Osteocyte (in vitro differentiated cells): ENCODE data around the gene RAD50. TPM values are rescaled to one million over a fixed set of nuclear protein-coding genes. Genes with fewer than 3 reads are reported as not detected.
"Not testable (repeated sequence)": the region's sequence is repeated elsewhere in the genome, so short reads cannot be mapped to it uniquely, and the experiment has no call there.

ENCODE experiments used
- DNase-seq: peaks from one replicate; pipeline ENCODE4 v3.0.0; 2021; ENCODE audit warnings: mixed read lengths; ENCODE audit not compliant: unreplicated experiment; ENCODE audit errors: extremely low spot score
- H3K27ac Mint-ChIP-seq: one replicate; pipeline ENCODE4 v1.8.0; 2021; ENCODE audit warnings: mild to moderate bottlenecking, mixed read lengths; ENCODE audit not compliant: unreplicated experiment
- H3K27me3 Mint-ChIP-seq: one replicate; pipeline ENCODE4 v1.8.0; 2021; ENCODE audit warnings: mixed read lengths; ENCODE audit not compliant: unreplicated experiment
- H3K36me3 Mint-ChIP-seq: one replicate; pipeline ENCODE4 v1.8.0; 2021; ENCODE audit warnings: mixed read lengths; ENCODE audit not compliant: unreplicated experiment
- H3K4me1 Mint-ChIP-seq: one replicate; pipeline ENCODE4 v1.8.0; 2021; ENCODE audit warnings: mixed read lengths; ENCODE audit not compliant: unreplicated experiment
- H3K4me3 Mint-ChIP-seq: one replicate; pipeline ENCODE4 v1.8.0; 2021; ENCODE audit warnings: mild to moderate bottlenecking, moderate library complexity, mixed read lengths; ENCODE audit not compliant: unreplicated experiment
- H3K9me3 Mint-ChIP-seq: one replicate; pipeline ENCODE4 v1.8.0; 2021; ENCODE audit warnings: mixed read lengths; ENCODE audit not compliant: unreplicated experiment
- CTCF ChIP-seq: fragments of 200-600 bp; sonication (generic); IDR thresholded peaks from 2 replicates; pipeline ENCODE4 v1.5.0; 2021; ENCODE audit warnings: antibody characterized with exemption, mild to moderate bottlenecking, moderate library complexity
- total RNA-seq: library from RNA; stranded (reverse); gene quantifications from 2 replicates; pipeline ENCODE4 v1.2.1, GENCODE V29; 2021

Gene RAD50
- total RNA-seq, 1 donor from 2014 or later, result 27.5 TPM

DNA sequence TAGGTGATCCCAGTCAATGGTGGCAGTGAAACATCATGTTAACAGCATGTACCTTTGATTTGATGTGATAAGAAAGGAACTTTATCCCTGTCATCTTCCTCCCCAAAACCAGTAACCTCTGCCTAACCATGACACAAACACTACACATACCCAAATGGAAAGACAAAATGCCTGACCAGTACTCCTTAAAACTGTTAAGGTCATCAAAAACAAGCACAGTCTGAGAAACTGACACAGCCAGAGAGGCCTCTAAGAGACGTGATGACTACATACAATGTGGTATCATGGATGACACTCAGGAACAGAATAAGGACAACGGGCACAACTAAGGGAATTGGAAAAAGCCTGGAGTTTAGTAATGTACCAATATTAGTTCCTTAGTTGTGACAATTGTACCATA, 9.5 kb upstream of the RAD50 start:
- no peaks in the 10 kb centered on the region for H3K4me1 Mint-ChIP-seq
- no peaks in the 10 kb centered on the region for H3K36me3 Mint-ChIP-seq

DNA sequence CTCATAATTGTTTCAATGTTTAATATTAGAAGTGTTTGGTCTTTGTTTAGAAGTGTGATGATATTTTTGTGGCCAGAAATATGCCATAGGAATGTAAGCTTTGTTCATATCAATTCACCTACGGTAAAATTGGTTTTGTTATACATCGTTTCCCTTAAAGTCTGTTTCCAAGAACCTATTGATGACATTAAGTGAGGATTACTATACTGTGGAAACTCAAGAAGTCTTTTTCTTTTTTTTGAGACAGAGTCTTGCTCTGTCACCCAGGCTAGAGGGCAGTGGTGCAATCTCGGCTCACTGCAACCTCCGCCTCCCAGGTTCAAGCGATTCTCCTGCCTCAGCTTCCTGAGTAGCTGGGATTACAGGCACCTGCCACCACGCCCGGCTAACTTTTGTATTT, 7.9 kb upstream of the RAD50 start:
- H3K27me3 Mint-ChIP-seq, result peaks cover 35% of the 10 kb centered on the region
- not testable (repeated sequence) for H3K27ac Mint-ChIP-seq, H3K4me3 Mint-ChIP-seq, DNase-seq, H3K36me3 Mint-ChIP-seq, H3K9me3 Mint-ChIP-seq, H3K4me1 Mint-ChIP-seq

More for the DNA sequence above, 9.5 kb upstream of the RAD50 start:
- Mint-ChIP-seq H3K27me3 (peaks cover 43% of the 10 kb centered on the region), H3K4me3 (no peak overlapping the region), H3K9me3 (no peaks in the 10 kb centered on the region), H3K27ac (no peak overlapping the region)
- no peak for TF ChIP-seq CTCF
- no peak for DNase-seq

DNA sequence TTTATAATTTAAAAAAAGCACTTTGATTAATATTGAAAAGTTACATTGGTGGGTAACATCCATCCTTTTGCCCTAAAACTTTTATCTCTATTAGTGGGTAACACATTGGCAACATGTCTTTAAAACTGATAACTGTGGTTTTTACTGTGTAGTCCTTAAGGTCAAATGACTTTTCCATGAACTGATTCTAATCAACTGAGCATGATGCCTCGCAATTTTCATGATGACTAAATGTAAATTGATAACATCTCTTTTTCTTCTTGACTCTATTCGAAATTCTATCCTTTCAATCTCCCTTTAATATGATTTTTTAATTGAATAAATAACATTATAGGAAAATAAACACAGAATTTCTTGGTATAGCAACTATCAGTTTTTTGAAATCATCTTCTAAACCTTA, 7.2 kb upstream of the RAD50 start:
- H3K4me3 Mint-ChIP-seq, result no peak overlapping the region
- H3K27ac Mint-ChIP-seq, result no peak overlapping the region
- TF ChIP-seq CTCF, result no peak
- no peaks in the 10 kb centered on the region for H3K4me1 Mint-ChIP-seq
- DNase-seq, result no peak
- no peaks in the 10 kb centered on the region for H3K36me3 Mint-ChIP-seq
- peaks cover 30% of the 10 kb centered on the region for H3K27me3 Mint-ChIP-seq
- H3K9me3 Mint-ChIP-seq, result no peaks in the 10 kb centered on the region

- TF ChIP-seq CTCF, result no peak
- peak overlapping the region; percentile 95 for H3K27ac Mint-ChIP-seq
- no peaks in the 10 kb centered on the region for H3K9me3 Mint-ChIP-seq
- DNase-seq, result no peak
- peaks cover 20% of the 10 kb centered on the region for H3K4me1 Mint-ChIP-seq
- peaks cover 10% of the 10 kb centered on the region for H3K27me3 Mint-ChIP-seq
- peaks cover 2% of the 10 kb centered on the region for H3K36me3 Mint-ChIP-seq
- peak overlapping the region; percentile 93 for H3K4me3 Mint-ChIP-seq
Observed at GRCh38 chr5:132556153-132556762, 519 bp upstream of the RAD50 start.

GRCh38 chr5:132557478-132558172, 848 bp downstream of the RAD50 start:
- peak overlapping the region; percentile 95 for H3K27ac Mint-ChIP-seq
- H3K4me1 Mint-ChIP-seq, result peaks cover 20% of the 10 kb centered on the region
- peaks cover 2% of the 10 kb centered on the region for H3K27me3 Mint-ChIP-seq
- no peak for TF ChIP-seq CTCF
- H3K36me3 Mint-ChIP-seq, result peaks cover 2% of the 10 kb centered on the region
- H3K9me3 Mint-ChIP-seq, result no peaks in the 10 kb centered on the region
- DNase-seq, result no peak
- H3K4me3 Mint-ChIP-seq, result peak overlapping the region; percentile 93
